D721Med (cell line): ENCODE results near the gene EXO1.

Source experiments
- DNase-seq: peaks from one replicate; pipeline ENCODE4 v3.0.0; 2011; ENCODE audit warnings: low spot score; ENCODE audit not compliant: insufficient read length
- FAIRE-seq: peaks from 2 replicates; lab custom pipeline; 2011; peaks lifted over from hg19 to GRCh38; lab: Jason Lieb, UNC
- CTCF ChIP-seq: IDR thresholded peaks from 2 replicates; pipeline ENCODE4 v1.5.1; 2012; ENCODE audit warnings: mild to moderate bottlenecking, control low read depth; ENCODE audit not compliant: insufficient read depth; ENCODE audit errors: missing control alignments

Gene EXO1

GRCh38 chr1:241837416-241837815, 10.6 kb upstream of the EXO1 start:
- TF ChIP-seq CTCF, result no peak
- FAIRE-seq, result no peak
- no peak for DNase-seq

- DNase-seq (no peak), FAIRE-seq (no peak)
- TF ChIP-seq CTCF, result no peak
These were observed 10.1 kb upstream of the EXO1 start for GRCh38 chr1:241837901-241838300.

- FAIRE-seq (no peak), DNase-seq (no peak)
- no peak for TF ChIP-seq CTCF
These were observed 9.1 kb upstream of the EXO1 start for GRCh38 chr1:241838897-241839296.

- FAIRE-seq (no peak), DNase-seq (no peak)
- no peak for TF ChIP-seq CTCF
These were observed 8.5 kb upstream of the EXO1 start for GRCh38 chr1:241839369-241839979.

- no peak for TF ChIP-seq CTCF
- DNase-seq (no peak), FAIRE-seq (no peak)
These were observed 7.8 kb upstream of the EXO1 start for GRCh38 chr1:241840164-241840563.

- no peak for TF ChIP-seq CTCF
- DNase-seq (no peak), FAIRE-seq (no peak)
These were observed 6.3 kb upstream of the EXO1 start for GRCh38 chr1:241841691-241842090.

GRCh38 chr1:241842565-241842964, 5.4 kb upstream of the EXO1 start:
- FAIRE-seq (no peak), DNase-seq (no peak)
- no peak for TF ChIP-seq CTCF
